IMR-90 (cell line): ENCODE results near the gene PPARG.

Experiments used
- FOS ChIP-seq: fragments of 150-350 bp; IDR thresholded peaks from 2 replicates; pipeline ENCODE4 v1.6.1; 2016; ENCODE audit warnings: low read depth, low read length
- MAZ ChIP-seq: IDR thresholded peaks from 2 replicates; pipeline ENCODE4 v1.6.1; 2012; ENCODE audit warnings: low read depth, mild to moderate bottlenecking, low read length, improper control_type of control experiment, moderate library complexity, borderline replicate concordance
- MXI1 ChIP-seq: IDR thresholded peaks from 2 replicates; pipeline ENCODE4 v1.6.1; 2012; ENCODE audit warnings: low read depth, mild to moderate bottlenecking, low read length, moderate library complexity, borderline replicate concordance
- POLR2A ChIP-seq: IDR thresholded peaks from 2 replicates; pipeline ENCODE4 v1.6.1; 2012; ENCODE audit warnings: mild to moderate bottlenecking, low read depth, low read length
- RAD21 ChIP-seq: IDR thresholded peaks from 2 replicates; pipeline ENCODE4 v1.6.1; 2012; ENCODE audit warnings: low read length, improper control_type of control experiment
- RCOR1 ChIP-seq: IDR thresholded peaks from 2 replicates; pipeline ENCODE4 v1.6.1; 2012; ENCODE audit warnings: mild to moderate bottlenecking, low read length, improper control_type of control experiment; ENCODE audit not compliant: insufficient replicate concordance
- RFX5 ChIP-seq: IDR thresholded peaks from 2 replicates; pipeline ENCODE4 v1.8.0; 2012; ENCODE audit warnings: low read depth, mild to moderate bottlenecking, low read length, moderate library complexity
- SMC3 ChIP-seq: fragments of 150-350 bp; IDR thresholded peaks from 2 replicates; pipeline ENCODE4 v1.6.1; 2016; ENCODE audit warnings: low read depth, mild to moderate bottlenecking, antibody characterized with exemption, low read length, moderate library complexity
- TF ChIP-seq, protein P1 (sequence below): conservative IDR thresholded peaks from 2 replicates; pipeline ENCODE4 v1.5.1; 2012; ENCODE audit warnings: mild to moderate bottlenecking, low read depth, low read length, improper control_type of control experiment
- TF ChIP-seq, protein P2 (sequence below): fragments of 150-350 bp; IDR thresholded peaks from 2 replicates; pipeline ENCODE4 v1.6.1; 2017; ENCODE audit warnings: mild to moderate bottlenecking, antibody characterized with exemption, low read length, low read depth

DNA sequence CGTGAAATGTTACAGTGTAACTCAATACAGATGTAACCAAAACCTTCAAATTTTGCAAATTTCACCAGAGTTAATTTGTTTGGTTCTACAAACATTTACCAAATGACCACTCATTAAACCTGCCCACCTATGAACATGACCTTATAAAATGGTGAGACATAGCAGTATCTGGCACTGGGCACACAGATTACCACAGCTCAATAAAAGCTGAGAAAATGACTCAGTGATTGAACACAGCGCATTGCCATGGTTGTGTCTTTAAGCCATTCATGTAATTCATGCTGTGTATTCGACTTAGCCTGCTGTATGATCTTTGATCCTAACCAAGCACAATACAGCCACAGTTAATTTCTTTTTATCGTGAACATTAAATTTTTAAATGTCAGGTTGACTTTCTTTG lies 11.3 kb downstream of the PPARG start:
- TF ChIP-seq, protein P1, sequence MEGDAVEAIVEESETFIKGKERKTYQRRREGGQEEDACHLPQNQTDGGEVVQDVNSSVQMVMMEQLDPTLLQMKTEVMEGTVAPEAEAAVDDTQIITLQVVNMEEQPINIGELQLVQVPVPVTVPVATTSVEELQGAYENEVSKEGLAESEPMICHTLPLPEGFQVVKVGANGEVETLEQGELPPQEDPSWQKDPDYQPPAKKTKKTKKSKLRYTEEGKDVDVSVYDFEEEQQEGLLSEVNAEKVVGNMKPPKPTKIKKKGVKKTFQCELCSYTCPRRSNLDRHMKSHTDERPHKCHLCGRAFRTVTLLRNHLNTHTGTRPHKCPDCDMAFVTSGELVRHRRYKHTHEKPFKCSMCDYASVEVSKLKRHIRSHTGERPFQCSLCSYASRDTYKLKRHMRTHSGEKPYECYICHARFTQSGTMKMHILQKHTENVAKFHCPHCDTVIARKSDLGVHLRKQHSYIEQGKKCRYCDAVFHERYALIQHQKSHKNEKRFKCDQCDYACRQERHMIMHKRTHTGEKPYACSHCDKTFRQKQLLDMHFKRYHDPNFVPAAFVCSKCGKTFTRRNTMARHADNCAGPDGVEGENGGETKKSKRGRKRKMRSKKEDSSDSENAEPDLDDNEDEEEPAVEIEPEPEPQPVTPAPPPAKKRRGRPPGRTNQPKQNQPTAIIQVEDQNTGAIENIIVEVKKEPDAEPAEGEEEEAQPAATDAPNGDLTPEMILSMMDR = no peak
- no peak for TF ChIP-seq SMC3
- no peak for TF ChIP-seq POLR2A
- TF ChIP-seq RCOR1 = no peak
- TF ChIP-seq MAZ = no peak
- TF ChIP-seq, protein P2, sequence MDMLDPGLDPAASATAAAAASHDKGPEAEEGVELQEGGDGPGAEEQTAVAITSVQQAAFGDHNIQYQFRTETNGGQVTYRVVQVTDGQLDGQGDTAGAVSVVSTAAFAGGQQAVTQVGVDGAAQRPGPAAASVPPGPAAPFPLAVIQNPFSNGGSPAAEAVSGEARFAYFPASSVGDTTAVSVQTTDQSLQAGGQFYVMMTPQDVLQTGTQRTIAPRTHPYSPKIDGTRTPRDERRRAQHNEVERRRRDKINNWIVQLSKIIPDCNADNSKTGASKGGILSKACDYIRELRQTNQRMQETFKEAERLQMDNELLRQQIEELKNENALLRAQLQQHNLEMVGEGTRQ = no peak
- TF ChIP-seq MXI1 = no peak
- no peak for TF ChIP-seq RAD21
- no peak for TF ChIP-seq FOS
- TF ChIP-seq RFX5 = no peak
